GM21717 (cell line): Measurements from ENCODE around the gene IGF1R.

Source experiments
- ATAC-seq: cut with Tn5 transposase; IDR thresholded peaks from one replicate; pipeline ENCODE4 v1.9.1; 2021; ENCODE audit warnings: mild to moderate bottlenecking, moderate library complexity; ENCODE audit not compliant: unreplicated experiment

IGF1R gene

DNA sequence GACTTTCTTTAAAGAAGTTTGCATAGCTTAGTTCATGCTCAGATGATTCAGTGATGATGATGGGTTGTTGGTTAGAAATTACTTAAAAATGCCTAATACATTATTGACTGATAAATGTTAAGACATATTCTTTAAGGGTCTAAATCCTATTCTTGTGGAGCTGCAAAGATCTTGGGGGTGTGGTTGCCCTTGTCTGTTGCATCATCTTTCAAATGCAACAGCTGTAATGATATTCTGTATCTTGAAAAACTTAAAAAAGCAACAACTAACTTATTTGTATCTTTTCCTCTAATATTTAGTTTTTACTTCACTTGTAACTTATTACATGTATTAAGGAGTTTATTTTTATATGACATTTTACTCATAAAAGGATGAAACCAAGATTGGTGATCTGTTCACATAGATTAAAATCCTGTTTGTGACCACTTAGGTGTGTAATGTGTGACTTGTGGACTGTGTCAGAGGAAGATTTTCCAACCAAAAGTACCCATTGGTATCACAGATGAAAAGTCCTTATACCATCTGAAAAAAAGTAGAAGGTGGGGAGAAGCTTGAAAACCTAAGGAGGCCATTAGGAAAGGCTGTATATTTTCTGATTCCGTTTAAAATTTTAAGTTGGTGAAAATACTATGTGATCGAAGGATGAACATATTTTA lies 142.8 kb downstream of the IGF1R start:
- ATAC-seq: no peak

DNA sequence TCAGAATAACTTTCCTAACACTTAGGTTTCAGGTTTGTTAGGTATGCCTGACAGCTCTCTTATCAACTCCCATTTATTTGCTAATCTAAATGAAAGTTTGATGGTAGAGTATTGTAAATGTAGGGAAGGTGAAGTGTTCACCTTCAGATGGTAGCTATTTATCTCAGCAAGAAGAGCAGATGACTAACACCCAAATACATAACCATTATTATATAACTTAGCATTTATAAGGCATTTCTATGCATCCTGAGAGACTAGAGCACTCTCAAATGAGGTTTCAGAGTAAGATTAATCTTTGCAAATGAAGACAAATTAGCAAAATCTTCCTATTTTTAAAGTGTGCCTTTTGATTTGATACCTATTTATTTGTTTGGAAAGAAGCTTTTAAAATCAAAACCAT lies 143.8 kb downstream of the IGF1R start:
- ATAC-seq: no peak

DNA sequence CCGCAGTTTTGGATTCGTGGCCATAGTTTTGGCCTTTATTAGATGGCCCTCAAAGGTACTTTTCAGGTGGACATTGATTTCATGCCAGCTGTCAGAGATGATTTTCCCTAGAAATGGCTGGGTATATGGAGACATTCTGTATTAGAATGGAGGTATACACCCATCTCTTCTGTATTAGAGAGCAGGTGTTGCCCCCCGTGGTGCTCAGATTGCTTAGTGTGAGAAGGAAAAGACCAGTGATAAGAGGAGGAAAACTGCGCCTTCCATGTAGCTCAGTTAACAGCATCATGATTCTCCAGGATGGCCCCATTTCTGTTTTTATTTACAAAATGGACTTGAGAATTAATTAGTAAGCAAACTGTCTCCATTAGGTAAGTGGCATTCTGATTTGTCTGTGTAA lies 145.9 kb downstream of the IGF1R start:
- ATAC-seq: no peak

DNA sequence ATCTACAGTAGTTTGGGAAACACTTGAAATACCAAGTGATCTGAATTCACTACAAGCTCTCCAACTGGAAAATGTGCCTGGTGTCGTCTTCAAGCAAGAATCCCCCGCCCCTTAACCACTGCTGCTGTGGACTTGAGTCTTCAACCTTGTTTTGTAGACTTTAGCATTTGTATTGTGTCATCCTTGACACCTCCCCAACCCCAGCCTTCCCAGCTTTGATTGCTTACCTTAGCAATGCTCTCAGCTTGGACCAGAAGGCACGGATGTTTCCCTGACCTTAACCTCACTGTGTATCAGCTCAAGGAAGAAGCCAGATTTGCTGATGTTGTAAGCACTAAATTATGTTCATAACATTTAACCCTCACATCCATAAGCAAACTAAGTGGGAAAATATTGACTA lies 146.4 kb downstream of the IGF1R start:
- no peak for ATAC-seq

DNA sequence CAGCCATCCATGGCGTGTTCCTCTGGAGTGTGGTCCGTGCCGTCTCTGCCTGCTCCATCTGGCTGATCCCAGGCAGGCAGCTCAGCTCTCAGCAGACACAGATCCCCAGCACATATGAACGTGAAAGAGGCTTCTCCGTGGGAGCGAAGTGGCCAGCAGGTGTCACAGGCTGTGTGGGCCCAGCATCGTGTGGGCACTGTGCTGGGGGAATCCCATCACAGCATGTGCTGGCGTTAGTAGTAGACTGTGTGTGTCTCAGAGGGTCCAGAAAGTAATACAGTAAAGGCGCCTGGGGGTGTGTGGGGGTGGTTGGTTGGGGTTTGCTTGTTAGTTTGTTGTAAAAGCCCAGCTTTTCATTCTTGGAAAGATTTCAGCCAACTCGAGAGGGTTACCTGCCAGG lies 147.6 kb downstream of the IGF1R start:
- ATAC-seq: no peak

DNA sequence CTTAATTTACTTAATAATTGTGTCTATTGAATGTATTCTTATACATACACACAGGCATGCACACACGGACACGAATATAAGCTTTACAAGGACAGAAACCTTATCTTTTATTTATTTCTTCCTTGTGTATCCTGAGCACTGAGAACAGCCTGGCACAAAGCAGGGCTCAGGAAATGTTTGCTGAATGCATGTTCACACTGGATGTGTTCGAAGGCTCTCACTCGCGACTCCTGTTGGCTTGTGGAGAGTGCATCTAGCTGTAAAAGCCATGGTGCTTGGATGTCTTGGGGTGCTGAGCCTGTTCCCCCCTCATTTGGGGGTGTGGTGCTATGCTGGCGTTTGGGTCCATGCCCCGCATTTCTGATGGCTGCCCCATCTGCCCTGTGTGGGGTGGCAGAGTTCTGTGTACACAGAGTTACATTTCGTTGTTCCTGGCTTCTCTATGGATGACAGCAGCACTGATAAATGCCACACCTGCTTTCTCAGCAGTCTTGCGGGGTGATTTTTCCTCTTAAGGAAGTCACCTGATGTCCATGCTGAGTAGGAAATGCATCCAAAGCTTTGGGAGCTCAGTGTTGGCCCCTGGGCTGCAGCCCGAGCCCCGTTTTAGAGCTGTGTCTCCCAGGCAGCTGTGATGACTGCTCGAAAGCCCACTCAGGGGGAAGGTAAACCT lies 148.5 kb downstream of the IGF1R start:
- ATAC-seq: no peak

DNA sequence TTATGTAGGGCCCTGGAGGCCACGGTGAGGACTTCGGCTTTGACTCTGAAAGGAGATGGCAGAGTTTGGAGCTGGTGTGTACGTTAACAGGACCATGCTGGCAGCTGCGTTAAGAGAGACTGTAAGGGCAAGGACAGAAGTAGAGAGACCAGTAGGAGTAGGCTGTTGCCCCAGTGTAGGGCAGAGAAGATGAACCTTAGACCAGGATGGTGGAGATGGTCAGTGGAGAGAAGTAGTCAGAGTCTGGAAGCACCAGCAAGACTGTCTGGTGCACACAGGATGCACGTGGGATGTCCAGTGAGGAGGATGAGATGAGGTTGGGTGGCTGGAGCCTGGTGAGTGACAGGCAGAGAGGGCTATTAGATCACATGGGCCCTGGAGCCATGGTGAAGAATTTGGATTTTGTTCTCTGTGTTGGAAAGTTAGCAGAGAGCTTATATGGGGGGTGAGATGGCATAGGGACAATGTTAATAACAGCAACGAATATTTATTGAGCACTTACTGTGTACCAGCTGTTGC lies 150.1 kb downstream of the IGF1R start:
- no peak for ATAC-seq

DNA sequence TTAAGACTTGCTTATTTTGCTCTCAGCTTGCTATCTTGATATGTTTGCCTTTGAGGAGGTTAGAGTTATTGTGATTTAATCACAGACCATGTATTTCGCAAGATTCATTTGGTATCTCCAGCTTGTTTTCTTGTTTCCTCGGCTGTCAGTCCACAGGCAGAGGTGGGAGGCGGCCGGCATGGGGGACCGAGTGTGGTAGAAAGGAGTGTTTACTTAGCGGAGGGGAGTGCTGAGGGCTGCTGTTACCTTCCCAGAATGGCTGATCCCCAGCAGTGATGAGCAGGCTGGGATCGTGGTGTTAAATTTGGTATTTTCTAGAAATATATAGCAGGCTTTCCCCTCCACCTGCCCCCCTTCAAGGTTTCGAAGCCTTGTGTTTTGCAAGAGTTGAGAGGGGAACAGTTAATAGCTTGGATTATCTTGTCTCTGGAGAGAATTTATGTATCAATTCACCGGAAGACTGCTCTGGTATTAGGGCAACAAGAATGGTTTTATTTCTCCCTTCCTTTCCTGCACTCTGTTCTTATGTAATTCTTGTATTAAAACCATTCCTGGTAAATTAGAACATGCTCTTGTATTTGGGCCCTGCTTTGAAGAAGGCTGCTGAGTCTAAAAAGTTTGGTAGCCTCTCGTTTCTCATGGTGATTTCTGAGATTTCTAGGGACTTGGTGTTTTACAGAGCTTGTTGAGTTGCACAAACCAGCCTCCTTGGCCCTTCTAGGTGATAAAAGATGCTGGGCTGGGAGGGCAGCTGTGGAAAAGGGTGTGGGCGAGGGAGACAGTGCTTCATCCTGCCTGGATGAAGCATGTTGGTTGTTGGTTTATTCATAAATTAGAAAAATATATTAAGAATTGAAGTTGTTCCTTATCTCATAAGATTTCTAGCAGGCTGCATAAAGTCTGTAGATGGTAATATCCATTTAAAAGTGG lies 151.4 kb downstream of the IGF1R start:
- no peak for ATAC-seq

DNA sequence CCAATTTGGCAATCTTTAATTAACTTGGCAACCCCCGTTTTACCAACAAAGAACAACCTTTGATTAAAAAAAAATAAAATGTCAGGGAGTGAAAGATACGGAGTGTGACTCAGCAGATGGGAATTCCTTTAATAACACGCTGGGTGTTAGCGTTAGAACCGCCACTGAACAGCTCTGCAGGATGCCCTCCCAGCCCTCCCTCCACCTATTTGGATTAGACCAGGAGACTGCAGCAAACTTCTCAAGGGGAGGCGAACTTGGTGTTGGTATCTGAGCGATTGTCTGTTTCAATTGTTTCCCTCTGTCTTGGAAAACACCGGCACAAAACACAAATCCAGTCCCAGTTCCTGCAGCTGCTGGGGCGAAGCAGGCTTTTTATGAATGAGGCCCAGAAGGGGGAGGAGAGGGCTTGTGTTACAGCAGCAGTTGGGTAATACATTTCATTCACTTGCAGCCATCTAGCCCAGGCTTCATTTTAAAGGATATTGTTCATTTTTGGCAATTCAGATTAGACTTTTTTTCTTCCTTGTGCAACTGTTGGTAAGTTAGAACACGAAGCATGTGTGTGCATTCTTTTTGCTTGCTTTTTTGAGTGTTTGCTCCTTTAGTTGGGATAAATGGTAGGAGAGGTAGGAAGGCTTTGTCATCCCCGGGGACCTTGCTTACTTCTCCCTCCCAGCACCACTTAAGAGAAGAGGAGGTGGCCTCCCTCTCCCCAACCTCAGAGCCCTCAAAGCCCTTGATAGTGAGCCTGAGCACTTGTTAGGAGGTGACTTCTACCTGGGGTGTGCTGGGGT lies 152.3 kb downstream of the IGF1R start:
- ATAC-seq: no peak

DNA sequence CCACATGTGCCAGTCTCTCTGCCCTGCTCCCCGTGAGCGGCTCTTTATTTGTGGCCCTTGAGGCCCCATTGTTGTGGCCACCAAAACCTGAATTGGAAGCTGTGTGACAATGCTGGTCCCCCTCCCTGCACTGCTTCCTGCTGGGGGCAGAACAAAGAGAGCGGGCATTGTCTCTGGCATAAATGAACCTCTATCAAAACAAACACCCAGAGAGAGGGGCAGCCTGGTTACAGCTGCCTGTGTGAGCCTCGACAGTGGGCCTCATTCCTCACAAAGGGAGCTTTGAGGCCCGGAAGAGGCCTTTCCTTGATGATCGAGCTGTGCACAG lies 152.9 kb downstream of the IGF1R start:
- no peak for ATAC-seq

DNA sequence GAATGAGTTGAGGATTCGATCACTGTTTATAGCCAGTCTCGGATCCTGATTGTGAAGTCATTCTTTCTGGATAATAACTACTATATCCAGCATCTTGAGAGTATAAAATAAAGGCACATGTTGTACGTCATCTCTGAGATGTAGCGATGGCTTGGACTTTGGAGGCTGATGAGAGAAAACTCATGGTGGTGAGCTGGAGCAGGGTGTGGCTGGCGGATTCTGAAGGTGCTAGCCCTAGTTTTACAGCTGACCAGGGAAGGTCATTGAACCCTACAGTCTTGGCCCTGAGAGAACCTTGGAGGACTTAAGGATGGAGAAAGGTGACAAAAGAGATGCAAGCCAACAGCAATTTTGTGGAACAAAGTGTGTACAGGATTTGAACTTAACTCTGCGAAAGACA lies 153.8 kb downstream of the IGF1R start:
- no peak for ATAC-seq

DNA sequence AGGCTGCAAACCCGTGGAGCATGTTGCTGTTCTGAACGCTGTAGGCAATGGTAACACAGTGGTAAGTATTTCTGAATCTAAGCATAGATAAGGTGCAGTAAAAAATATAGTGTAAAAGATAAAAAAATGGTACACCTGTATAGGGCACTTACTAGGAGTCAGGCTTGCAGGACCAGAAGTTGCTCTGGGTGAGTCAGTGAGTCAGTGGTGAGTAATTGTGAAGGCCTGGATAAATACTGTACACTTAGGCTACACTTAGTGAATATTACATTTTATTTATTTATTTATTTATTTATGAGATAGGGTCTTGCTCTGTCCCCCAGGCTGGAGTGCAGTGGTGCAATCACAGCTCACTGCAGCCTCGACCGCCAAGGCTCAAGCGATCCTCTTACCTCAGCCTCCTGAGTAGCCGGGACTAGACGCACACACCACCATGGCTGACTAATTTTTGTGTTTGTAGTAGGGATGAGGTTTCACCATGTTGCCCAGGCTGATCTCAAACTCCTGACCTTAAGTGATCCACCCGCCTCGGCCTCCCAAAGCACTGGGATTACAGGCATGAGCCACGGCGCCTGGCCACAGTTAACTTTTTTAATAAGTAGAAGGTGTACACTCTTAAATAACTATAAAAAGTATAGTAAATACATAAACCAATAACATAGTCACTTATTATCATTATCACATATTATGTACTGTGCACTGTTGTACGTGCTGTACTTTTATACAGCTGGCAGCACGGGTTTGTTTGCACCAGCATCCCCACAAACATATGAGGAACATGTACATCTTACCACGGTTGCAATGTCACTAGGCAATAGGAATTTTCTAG lies 155.1 kb downstream of the IGF1R start:
- no peak for ATAC-seq

DNA sequence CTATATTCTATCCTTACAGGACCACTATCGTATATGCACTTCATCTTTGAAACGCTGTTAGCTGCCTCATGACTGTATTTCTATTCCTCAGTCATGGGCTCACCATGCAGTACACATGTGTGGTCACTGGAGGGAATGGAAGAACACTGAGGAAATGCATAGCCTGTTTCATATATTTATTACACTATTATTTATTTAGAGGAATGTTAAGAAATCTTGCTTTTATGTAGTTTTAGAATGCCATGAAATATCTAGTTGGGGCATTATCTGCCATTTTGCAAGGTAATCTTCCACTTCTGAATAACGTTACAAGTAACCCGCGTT lies 155.7 kb downstream of the IGF1R start:
- no peak for ATAC-seq

DNA sequence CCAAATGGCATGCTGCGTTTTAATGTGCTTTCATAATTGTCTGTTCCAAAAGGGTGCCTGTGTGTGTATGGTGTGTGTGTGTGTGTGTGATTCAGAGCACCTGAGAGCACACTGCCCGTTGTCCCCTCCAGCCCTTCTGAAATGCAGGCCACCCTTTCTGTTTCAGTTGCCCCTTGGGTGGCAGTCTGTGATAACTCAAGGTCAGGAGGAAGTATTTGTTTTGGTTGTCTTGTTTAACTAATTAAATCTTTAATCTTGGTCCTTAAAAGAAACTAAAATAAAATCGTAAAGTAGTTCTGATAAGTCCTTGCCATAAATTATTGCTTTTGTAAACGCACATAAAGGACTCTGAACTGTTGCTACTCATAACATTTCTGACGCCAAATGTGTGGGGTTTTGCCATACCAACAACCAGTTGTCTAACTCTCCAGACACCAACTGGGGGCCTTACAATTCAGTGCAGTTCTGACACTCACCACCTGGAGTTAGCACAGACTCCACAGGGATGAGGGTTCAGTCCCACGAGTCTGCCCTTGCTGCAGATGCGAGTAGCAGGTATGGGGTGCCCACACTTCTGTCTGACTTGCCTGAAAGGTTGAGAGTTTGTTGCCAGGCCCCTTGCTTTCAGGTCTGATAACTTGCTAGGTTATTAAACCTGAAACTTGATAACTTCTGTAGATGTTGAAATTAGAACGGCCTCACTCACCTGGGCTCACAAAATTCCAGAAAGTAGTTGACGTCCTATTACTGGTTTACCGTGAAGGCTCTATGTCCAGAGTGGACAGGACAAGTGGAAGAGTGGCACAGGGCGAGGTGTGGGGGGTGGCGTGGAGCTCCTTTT lies 157.3 kb downstream of the IGF1R start:
- no peak for ATAC-seq

DNA sequence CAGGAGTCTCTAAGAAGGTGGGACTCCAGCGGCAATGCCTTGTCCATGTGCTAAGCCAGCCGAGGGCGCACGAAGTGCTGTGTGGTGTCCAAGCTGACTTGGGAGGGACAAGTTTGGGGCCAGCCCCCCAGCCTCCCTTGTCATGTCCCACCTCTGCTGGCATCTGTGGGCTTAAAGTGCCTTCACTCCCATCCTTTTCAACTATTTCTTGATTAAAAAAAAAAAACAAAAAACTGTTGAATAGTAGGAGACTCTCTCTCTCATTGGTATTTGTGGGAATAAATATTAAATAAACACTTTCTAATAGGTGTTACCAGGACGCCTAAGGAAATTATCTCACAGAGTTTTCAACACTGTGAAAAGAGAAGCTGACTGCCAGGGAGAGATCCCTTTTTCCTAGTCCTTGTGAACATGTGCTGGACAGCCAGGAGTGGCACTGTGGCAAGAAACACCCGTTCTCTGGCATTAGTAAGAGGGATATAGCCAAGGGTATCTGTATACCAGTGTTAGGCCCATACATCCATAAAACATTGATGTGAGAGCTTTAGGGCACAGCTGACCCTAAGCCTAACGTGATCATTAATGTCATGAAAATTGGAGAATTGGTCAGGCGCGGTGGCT lies 158.0 kb downstream of the IGF1R start:
- ATAC-seq: no peak

DNA sequence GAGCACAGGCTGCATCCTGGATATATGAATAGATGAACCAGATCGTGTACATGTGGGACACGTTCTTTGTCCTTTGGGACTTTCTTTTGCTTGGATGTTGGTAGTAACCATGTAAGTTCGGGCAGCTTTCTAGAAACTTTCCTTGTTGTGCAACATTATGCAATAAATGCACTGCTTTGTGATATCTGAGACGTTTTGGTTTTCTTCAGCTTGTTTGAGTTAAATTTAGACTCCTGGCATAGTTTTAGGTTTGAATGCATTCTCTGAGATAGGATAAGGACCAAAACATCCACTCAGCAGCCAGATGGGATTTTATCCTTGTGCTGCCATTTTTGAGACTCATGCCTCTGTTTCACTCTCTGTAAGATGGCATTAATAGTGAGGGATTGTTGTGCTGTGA lies 158.9 kb downstream of the IGF1R start:
- ATAC-seq: no peak

DNA sequence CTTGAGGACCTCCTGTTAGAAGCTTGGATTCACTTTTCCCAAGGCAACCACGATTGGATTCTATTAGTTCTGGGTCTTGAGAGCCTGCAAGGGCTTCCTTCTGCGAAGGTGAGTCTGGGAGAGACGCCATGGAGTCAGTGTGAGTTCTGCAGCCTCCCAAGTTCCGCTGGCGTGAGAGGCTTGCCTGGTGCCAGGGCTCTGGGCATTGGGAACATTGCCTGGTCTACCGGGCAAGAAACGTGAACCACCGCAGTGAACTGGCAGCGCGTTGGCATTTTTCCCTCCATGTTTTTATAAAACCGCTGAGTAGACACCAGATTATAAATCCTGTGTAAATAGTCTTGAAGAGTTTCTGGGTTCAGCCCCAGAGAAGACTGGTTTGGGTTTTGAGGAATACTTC lies 160.9 kb downstream of the IGF1R start:
- no peak for ATAC-seq

DNA sequence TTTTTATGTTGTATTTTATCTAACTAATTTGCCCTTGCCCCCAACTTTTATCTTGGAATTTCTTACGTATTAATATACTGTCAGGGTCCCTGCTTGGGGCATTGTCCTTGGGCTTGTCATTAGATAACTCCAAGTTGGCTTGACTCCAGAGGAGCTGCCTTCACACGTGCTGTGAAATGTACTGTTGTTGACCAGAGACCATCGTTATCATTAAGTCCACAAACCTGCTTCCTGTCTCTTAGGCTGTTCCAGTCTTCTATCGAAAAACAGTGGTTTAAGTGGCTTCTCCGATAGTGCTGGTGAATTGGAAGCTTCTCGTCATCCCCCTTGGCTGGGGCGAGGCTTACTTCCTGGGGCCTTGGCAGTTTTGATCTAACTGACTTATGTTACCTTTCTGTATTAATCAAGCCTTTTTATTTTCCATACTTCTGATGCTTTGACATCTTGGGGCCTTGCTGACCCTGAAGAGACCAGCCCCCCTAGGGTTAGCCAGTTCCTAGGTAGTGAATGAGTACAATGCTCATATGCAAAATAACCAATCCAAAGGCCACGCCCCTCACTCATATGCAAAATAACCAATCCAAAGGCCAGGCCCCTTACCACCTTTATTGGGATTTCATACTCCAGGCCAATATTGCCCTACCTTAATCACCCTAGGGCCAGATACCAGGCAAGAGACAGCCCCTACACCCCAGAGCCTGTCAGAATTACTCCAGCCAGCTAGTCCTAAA lies 164.5 kb downstream of the IGF1R start:
- no peak for ATAC-seq
